HG02943 (cell line): ENCODE results near the gene LAMC2.

Source experiments
- ATAC-seq: cut with Tn5 transposase; IDR thresholded peaks from one replicate; pipeline ENCODE4 v1.9.1; 2021; ENCODE audit warnings: mild to moderate bottlenecking, low read depth, moderate library complexity; ENCODE audit not compliant: unreplicated experiment

The LAMC2 gene

GRCh38 chr1:183210681-183211080, 24.6 kb downstream of the LAMC2 start:
- ATAC-seq: no peak

GRCh38 chr1:183212870-183213269, 26.8 kb downstream of the LAMC2 start:
- ATAC-seq: no peak

GRCh38 chr1:183214021-183214970, 28.2 kb downstream of the LAMC2 start:
- ATAC-seq: no peak

GRCh38 chr1:183215076-183215720, 29.1 kb downstream of the LAMC2 start:
- ATAC-seq: no peak

- ATAC-seq: no peak
These were observed 29.9 kb downstream of the LAMC2 start for GRCh38 chr1:183215936-183216335.

GRCh38 chr1:183218027-183218618, 32.1 kb downstream of the LAMC2 start:
- ATAC-seq: no peak

GRCh38 chr1:183218971-183219615, 33.0 kb downstream of the LAMC2 start:
- no peak for ATAC-seq

- ATAC-seq: no peak
These were observed 33.5 kb downstream of the LAMC2 start for GRCh38 chr1:183219616-183220009.

GRCh38 chr1:183222909-183223308, 36.8 kb downstream of the LAMC2 start:
- no peak for ATAC-seq

- no peak for ATAC-seq
These were observed 37.4 kb downstream of the LAMC2 start for GRCh38 chr1:183223467-183223866.

GRCh38 chr1:183226361-183226760, 40.3 kb downstream of the LAMC2 start:
- ATAC-seq: no peak

GRCh38 chr1:183226963-183227362, 40.9 kb downstream of the LAMC2 start:
- no peak for ATAC-seq

GRCh38 chr1:183227422-183228346, 41.6 kb downstream of the LAMC2 start:
- ATAC-seq: no peak

GRCh38 chr1:183228347-183229220, 42.5 kb downstream of the LAMC2 start:
- ATAC-seq: no peak

- no peak for ATAC-seq
These were observed 44.3 kb downstream of the LAMC2 start for GRCh38 chr1:183230413-183230812.

- ATAC-seq: no peak
These were observed 45.5 kb downstream of the LAMC2 start for GRCh38 chr1:183231545-183231944.

- no peak for ATAC-seq
These were observed 47.0 kb downstream of the LAMC2 start for GRCh38 chr1:183233113-183233512.

- no peak for ATAC-seq
These were observed 48.8 kb downstream of the LAMC2 start for GRCh38 chr1:183234660-183235476.
